ENCODE data around the gene PKP3.
A peak's percentile ranks its signal among the peaks of the same experiment; 100 is the strongest.
"Not testable (repeated sequence)": the region's sequence is repeated elsewhere in the genome, so short reads cannot be mapped to it uniquely, and the experiment has no call there.

The PKP3 gene

GRCh38 chr11:394034-394857 lies at the start of gene PKP3:
Gene PKP3, plus strand, starts transcription at chr11:394209. Its CDS starts 84 bp downstream, at chr11:394293.
- DNase-seq = no peak

DNA sequence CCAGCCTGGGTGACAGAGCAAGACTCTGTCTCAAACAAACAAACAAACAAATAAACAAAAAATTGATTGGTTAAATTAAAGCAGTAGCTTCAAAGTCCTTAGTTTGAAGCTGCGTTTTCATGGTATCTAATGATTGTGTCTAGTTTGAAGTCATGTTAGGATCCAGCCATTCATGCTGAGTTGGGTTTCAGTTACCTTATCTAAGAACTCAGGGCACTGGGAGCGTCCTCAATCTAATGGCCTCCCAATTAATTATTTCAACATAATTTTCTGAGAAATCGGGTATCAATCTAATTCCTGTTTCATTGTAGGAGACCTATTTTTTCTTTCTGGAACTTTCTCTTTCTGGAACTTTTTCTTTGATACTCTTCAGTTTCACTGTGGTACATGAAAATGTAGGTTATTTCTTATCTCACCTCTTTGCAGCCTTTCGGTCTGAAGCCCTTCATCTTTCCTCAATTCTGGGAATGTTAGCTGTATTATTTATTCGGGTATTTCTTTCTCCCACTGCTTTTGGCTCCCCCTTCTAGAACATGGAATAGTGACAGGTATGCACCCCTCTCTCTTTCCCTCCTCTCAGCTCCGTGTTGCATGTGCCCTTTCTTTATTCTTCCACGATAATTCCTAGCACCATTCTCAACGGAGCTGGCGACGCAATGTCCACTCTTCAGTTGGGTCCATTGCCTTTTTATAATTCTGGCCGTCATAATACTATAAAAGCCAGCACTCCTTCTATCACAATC lies 49.0 kb upstream of the PKP3 start:
- no peak for DNase-seq

DNA sequence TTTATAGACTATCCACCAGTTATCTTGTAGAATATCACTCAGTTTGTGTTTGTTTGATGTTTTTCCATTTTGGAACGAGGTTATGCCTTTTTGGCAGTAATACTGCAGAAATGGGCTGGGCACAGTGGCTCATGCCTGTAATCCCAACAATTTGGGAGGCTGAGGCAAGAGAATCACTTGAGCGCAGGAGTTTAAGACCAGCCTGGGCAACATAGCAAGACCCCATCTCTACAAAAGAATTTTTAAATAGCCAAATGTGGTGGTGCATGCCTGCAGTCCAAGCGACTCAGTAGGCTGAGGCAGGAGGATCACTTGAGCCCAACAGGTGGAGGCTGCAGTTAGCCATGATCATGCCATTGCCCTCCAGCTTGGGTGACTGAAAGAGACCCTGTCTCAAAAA lies 47.5 kb upstream of the PKP3 start:
- no peak for DNase-seq

- not testable (repeated sequence) for DNase-seq
Measured at GRCh38 chr11:349270-349954, 44.6 kb upstream of the PKP3 start.

DNA sequence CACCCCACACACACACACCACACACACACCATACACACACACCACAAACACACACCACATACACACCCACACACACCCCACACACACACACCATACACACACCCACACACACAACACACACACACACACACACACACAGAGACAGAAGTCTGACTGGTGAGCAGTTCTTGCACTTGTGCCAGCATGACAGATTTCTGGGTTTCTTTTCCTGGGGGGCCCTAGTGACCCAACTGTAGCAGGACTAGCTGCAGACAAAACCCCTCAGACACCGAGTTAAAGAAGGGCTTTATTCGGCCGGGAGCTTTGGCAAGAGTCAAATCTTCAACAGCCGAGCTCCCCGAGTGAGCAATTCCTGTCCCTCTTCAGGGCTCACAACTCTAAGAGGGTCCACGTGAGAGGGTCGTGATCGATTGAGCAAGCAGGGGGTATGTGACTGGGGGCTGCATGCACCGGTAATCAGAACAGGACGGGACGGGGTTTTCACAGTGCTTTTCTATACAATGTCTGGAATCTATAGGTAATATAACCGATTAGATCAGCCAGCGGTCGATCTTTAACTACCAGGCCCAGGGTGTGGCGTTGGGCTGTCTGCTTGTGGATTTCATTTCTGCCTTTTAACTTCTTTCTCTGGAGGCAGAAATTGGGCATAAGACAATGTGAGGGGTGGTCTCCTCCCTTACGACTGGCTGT lies 43.8 kb upstream of the PKP3 start:
- not testable (repeated sequence) for DNase-seq

DNA sequence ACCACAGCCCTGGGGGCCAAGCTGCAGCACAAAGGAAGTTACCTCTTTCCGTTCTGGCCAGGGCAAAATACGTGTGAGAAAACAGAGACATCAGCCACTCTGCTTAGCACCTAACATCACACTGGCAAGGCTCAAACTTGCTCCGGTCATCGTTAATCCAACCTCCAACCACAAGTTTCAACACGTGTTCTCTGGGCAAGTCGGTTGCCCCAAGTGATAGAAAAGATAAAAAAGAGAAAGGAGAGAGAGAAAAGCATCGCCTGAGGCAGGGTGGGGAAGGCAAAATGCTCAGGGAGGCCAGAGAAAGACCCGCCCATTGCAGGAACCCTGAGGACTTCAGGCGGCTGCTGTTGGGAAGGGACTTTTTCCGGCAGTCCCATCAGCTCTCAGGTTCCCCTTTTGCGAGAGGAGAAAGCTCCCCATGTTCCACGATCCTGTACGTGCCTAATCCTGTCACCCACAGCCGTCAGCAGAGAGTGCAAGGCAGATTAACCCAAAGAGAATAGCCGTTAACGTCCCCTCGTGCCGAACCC lies 43.2 kb upstream of the PKP3 start:
- DNase-seq = no peak

DNA sequence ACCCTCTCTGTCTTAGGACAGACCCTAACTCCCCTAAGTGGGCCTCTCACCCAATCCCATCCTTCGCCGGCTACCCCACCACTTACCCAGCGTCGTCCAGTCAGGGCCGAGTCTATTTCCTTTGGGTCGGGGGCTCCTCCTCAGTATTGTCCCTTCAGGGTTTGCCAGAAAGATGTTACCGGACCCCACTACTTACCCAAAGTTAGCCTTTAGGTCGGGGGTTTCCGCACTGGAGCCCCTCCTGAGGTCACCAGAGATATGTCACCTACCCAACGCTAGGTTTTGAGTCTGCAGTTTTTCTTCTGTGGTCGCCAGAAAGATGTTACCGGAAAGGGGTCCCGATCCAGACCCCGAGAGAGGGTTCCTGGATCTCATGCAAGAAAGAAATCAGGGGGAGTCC lies 42.6 kb upstream of the PKP3 start:
- no peak for DNase-seq

DNA sequence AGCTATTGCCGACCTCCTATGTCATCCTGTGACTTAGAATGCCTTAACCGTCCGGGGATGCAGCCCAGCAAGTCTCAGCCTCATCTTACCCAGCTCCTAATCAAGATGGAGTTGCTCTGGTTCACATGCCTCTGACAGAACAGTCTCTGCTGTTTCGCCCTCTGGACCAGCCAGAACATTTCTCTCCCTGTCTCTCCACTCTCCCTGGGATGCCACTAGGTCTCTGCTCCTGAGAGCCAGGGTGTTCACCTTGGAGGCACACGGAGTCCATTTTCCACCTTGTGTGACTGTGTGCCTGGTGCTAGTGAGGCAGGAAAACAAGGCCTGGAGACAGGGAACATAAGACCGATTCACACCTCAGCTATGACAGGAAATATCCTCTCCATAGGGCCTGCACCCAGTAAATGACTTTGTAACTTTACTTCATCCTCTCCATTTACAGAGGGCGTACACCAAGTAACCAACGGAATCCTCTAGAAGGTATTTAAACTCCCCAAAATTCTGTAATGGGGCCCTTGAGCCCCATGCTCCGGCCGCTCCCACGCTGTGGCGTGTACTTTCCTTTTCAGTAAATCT lies 41.5 kb upstream of the PKP3 start:
- DNase-seq = no peak

- no peak for DNase-seq
Measured at GRCh38 chr11:353179-353873, 40.7 kb upstream of the PKP3 start.

DNA sequence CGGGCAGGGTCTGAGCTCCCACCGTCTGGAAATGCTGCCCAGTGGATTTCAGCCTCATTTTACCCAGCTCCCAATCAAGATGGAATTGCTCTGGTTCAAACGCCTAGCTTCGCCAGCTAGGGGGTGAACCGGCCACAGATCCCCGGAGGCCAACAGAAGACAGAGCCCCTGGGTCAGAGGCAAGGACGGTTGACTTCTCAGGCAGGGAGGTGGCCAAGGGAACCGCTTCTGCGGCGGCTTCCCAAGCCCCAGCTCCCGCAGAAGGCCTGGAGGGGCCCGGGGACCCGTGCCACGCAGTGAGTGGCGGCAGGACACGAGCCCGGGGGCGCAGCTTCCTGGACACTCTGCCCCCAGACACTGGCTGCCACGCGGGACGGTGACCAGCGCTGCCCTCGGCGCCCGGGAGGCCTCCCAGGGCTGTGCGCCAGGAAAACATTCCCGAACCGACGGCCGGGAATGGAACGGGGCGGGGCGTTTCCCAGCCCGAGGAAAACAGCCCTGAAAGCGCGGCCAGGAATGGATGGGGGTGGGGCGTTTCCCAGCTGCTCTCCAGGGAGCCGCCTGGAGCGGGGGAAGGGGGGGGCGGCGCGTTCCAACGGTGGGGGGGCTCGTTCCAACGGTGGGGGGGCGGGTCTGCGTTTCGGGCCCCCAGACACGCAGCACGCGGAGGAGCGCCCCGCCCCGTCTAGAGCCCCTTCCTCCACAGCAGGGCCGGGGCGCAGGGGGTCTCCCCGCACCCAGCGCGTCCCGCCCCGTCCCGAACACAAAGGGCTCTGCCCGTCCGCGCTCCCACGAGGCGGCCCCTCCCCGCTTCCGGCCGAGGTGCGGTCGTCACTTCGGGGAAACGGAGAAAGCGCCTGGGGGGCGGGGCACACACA lies 38.2 kb upstream of the PKP3 start:
- DNase-seq = peak; percentile 80

DNA sequence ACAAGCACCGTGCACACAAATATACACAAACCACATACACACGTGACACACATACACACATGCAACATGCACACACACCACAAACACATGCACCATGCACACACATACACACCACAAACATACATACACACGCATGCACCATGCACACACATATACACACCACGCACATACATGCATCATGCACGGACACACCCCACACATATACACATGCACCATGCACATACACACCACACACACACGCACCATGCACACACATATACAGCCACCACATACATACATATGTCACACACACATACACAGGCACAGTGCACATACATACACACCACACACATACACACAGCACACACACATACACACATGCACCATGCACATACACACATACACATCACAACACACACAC lies 37.4 kb upstream of the PKP3 start:
- DNase-seq = no peak

GRCh38 chr11:357582-357981 lies 36.4 kb upstream of the PKP3 start:
- DNase-seq = no peak

GRCh38 chr11:358129-358800 lies 35.7 kb upstream of the PKP3 start:
- DNase-seq = no peak

GRCh38 chr11:359181-359714 lies 34.8 kb upstream of the PKP3 start:
- no peak for DNase-seq

DNA sequence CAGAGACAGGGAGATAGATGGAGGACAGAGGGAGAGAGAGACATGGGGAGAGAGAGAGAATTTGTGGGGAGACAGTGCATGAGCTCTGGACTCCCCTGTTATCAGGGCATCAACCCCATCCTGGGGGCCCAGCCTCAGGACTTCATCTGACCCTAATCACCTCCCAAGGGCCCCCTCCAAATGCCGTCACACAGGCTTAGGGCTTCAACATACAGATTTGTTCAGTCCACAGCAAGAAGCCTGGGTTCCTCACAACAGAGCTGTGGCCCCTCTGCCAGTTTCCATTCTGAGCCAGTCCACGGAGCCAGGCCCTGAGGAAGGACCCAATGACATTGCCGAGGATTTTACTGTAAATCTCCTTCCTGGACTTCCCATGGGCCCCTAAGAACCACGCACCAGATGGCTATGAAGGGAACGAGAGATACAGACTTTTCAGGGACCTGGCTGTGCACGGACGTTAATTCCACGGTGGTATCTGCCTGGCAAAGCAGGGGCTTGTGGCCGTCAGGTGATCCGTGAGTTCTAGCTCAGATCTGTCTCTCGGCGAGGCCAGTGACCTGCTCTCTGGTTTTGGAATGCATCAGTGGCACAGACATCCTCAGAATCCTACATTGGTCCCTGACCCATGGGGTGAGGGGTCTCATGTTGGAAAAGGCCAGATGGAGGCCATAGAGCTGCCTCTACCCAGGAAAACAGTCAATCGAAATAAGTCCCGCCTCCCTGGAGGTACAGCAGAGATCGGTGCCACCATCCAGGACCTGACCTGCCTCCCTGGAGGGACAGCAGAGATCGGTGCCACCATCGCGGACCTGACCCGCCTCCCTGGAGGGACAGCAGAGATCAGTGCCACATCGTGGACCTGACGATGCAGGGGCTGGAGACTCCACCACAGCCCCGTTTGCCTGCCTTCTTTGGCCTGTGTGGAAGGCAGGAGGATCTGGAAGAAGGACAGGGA lies 33.4 kb upstream of the PKP3 start:
- no peak for DNase-seq

DNA sequence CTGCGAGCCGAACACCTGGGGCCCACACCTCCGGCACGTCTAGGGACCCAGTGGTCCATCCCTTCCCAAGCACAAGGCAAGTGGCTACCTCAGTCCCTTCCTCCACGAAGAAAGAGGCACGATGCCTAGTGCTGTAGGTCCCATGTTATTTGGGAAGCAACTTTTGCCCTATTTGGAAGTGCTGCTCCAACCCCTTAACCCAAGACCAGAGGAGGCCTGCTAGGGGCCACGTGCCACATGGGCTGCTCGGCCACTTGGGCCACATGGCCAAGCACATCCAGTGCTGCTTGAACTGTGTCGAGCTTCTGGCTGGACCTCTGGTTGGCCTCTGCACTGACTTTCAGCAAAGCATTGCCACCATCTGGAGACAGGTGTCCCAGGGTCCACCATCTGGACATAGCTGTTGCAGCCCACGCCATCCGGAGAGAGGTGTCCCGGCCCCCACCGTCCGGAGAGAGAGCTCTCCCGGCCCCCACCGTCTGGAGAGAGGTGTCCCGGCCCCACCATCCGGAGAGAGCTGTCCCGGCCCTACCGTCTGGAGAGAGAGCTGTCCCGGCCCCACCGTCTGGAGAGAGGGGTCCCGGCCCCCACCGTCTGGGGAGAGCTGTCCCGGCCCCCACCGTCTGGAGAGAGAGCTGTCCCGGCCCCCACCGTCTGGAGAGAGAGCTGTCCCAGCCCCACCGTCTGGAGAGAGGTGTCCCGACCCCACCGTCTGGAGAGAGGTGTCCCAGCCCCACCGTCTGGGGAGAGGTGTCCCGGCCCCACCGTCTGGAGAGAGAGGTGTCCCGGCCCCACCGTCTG lies 31.2 kb upstream of the PKP3 start:
- no peak for DNase-seq

DNA sequence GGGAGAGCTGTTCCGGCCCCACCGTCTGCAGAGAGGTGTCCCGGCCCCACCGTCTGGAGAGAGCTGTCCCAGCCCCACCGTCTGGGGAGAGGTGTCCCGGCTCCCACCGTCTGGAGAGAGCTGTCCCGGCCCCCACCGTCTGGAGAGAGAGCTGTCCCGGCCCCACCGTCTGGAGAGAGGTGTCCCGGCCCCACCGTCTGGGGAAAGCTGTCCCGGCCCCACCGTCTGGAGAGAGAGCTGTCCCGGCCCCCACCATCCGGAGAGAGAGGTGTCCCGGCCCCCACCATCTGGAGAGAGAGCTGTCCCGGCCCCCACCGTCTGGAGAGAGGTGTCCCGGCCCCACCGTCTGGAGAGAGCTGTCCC lies 30.6 kb upstream of the PKP3 start:
- DNase-seq = not testable (repeated sequence)
